ENCODE data around the gene DUSP16. TPM values are rescaled to one million over a fixed set of nuclear protein-coding genes. Genes with fewer than 3 reads are reported as not detected.
"Not testable (repeated sequence)": the region's sequence is repeated elsewhere in the genome, so short reads cannot be mapped to it uniquely, and the experiment has no call there.

The DUSP16 gene
- total RNA-seq, 2 experiments from 2014 or later, result 32.2 to 38.1 TPM

- no peaks in the 10 kb centered on the region for H3K9me3 Mint-ChIP-seq
- POLR2A ChIA-PET, result interaction anchor here (1.1 kb wide), 1 partner anchor 13 kb away, joined by 4 read pairs; no protein-coding TSS in a partner anchor
- H3K4me1 Mint-ChIP-seq, result peaks cover 18% of the 10 kb centered on the region
- no peak overlapping the region for H3K4me3 Mint-ChIP-seq
- no peak for ATAC-seq (ENCODE audit: low read depth)
- peaks cover 10% of the 10 kb centered on the region for H3K36me3 Mint-ChIP-seq
- DNase-seq, result no peak
- H3K27me3 Mint-ChIP-seq, result no peaks in the 10 kb centered on the region
- no peak overlapping the region for H3K27ac Mint-ChIP-seq
Observed at GRCh38 chr12:12503384-12504078, 59.1 kb downstream of the DUSP16 start.

- H3K27ac Mint-ChIP-seq, result peak overlapping the region; percentile 17
- peaks cover 18% of the 10 kb centered on the region for H3K4me1 Mint-ChIP-seq
- H3K4me3 Mint-ChIP-seq, result no peak overlapping the region
- ATAC-seq (ENCODE audit: low read depth) (no peak), DNase-seq (no peak)
- H3K9me3 Mint-ChIP-seq, result no peaks in the 10 kb centered on the region
- no peaks in the 10 kb centered on the region for H3K27me3 Mint-ChIP-seq
- H3K36me3 Mint-ChIP-seq, result peaks cover 6% of the 10 kb centered on the region
- POLR2A ChIA-PET, result interaction anchor here (0.6 kb wide), 1 partner anchor 169 kb away, joined by 3 read pairs; no protein-coding TSS in a partner anchor
Observed at GRCh38 chr12:12502815-12503151, 59.9 kb downstream of the DUSP16 start.

- H3K36me3 Mint-ChIP-seq; ATAC-seq (ENCODE audit: low read depth); H3K9me3 Mint-ChIP-seq; DNase-seq; H3K27ac Mint-ChIP-seq; H3K4me3 Mint-ChIP-seq; H3K27me3 Mint-ChIP-seq: not testable (repeated sequence)
- POLR2A ChIA-PET, result interaction anchor here (0.6 kb wide), 2 partner anchors 24 to 170 kb away, joined by 3 read pairs; no protein-coding TSS in a partner anchor
- H3K4me1 Mint-ChIP-seq, result peaks cover 18% of the 10 kb centered on the region
Observed at GRCh38 chr12:12502130-12502814, 60.4 kb downstream of the DUSP16 start.

- POLR2A ChIA-PET, result no interaction called here
- Mint-ChIP-seq H3K4me1 (peaks cover 16% of the 10 kb centered on the region), H3K9me3 (no peaks in the 10 kb centered on the region), H3K36me3 (peaks cover 6% of the 10 kb centered on the region), H3K27me3 (no peaks in the 10 kb centered on the region), H3K4me3 (no peak overlapping the region), H3K27ac (no peak overlapping the region)
- ATAC-seq (ENCODE audit: low read depth) (no peak), DNase-seq (no peak)
Observed at GRCh38 chr12:12501121-12501520, 61.5 kb downstream of the DUSP16 start.

- POLR2A ChIA-PET, result interaction anchor here (0.7 kb wide), 1 partner anchor 284 kb away, joined by 3 read pairs; no protein-coding TSS in a partner anchor
- Mint-ChIP-seq H3K27ac (peak overlapping the region; percentile 37), H3K36me3 (peaks cover 12% of the 10 kb centered on the region), H3K4me1 (peaks cover 8% of the 10 kb centered on the region), H3K4me3 (no peak overlapping the region), H3K9me3 (no peaks in the 10 kb centered on the region), H3K27me3 (no peaks in the 10 kb centered on the region)
- DNase-seq (no peak), ATAC-seq (ENCODE audit: low read depth) (no peak)
Observed at GRCh38 chr12:12499909-12500604, 62.6 kb downstream of the DUSP16 start.

- Mint-ChIP-seq H3K4me3 (no peak overlapping the region), H3K27ac (no peak overlapping the region), H3K27me3 (no peaks in the 10 kb centered on the region), H3K4me1 (peaks cover 4% of the 10 kb centered on the region), H3K36me3 (peaks cover 12% of the 10 kb centered on the region), H3K9me3 (no peaks in the 10 kb centered on the region)
- POLR2A ChIA-PET, result no interaction called here
- no peak for DNase-seq
- no peak for ATAC-seq (ENCODE audit: low read depth)
Observed at GRCh38 chr12:12498210-12498609, 64.5 kb downstream of the DUSP16 start.

GRCh38 chr12:12495536-12495935 lies 67.1 kb downstream of the DUSP16 start:
- Mint-ChIP-seq H3K4me1 (peaks cover 1% of the 10 kb centered on the region), H3K27me3 (no peaks in the 10 kb centered on the region), H3K4me3 (no peak overlapping the region), H3K9me3 (no peaks in the 10 kb centered on the region), H3K36me3 (peaks cover 9% of the 10 kb centered on the region), H3K27ac (no peak overlapping the region)
- ATAC-seq (ENCODE audit: low read depth) (no peak), DNase-seq (no peak)
- POLR2A ChIA-PET, result no interaction called here

- Mint-ChIP-seq H3K27ac (no peak overlapping the region), H3K4me1 (peaks cover 3% of the 10 kb centered on the region), H3K27me3 (no peaks in the 10 kb centered on the region), H3K4me3 (no peak overlapping the region), H3K36me3 (peaks cover 10% of the 10 kb centered on the region), H3K9me3 (no peaks in the 10 kb centered on the region)
- no peak for ATAC-seq (ENCODE audit: low read depth)
- DNase-seq, result no peak
- POLR2A ChIA-PET, result no interaction called here
Observed at GRCh38 chr12:12492547-12492946, 70.1 kb downstream of the DUSP16 start.

GRCh38 chr12:12491606-12492005 lies 71.1 kb downstream of the DUSP16 start:
- no peaks in the 10 kb centered on the region for H3K9me3 Mint-ChIP-seq
- POLR2A ChIA-PET, result no interaction called here
- DNase-seq, result no peak
- H3K36me3 Mint-ChIP-seq, result peaks cover 10% of the 10 kb centered on the region
- no peak overlapping the region for H3K4me3 Mint-ChIP-seq
- peaks cover 4% of the 10 kb centered on the region for H3K4me1 Mint-ChIP-seq
- H3K27me3 Mint-ChIP-seq, result no peaks in the 10 kb centered on the region
- no peak overlapping the region for H3K27ac Mint-ChIP-seq
- ATAC-seq (ENCODE audit: low read depth), result no peak

- POLR2A ChIA-PET, result no interaction called here
- Mint-ChIP-seq H3K36me3 (peaks cover 14% of the 10 kb centered on the region), H3K27ac (no peak overlapping the region), H3K27me3 (no peaks in the 10 kb centered on the region), H3K4me1 (peaks cover 7% of the 10 kb centered on the region), H3K4me3 (no peak overlapping the region), H3K9me3 (no peaks in the 10 kb centered on the region)
- DNase-seq (no peak), ATAC-seq (ENCODE audit: low read depth) (no peak)
Observed at GRCh38 chr12:12488823-12489550, 73.7 kb downstream of the DUSP16 start.

GRCh38 chr12:12488296-12488695 lies 74.4 kb downstream of the DUSP16 start:
- no peak for DNase-seq

GRCh38 chr12:12487490-12487889 lies 75.2 kb downstream of the DUSP16 start:
- no peak for ATAC-seq (ENCODE audit: low read depth)
- Mint-ChIP-seq H3K27me3 (no peaks in the 10 kb centered on the region), H3K9me3 (no peaks in the 10 kb centered on the region), H3K4me1 (peaks cover 17% of the 10 kb centered on the region), H3K27ac (no peak overlapping the region), H3K36me3 (peaks cover 17% of the 10 kb centered on the region), H3K4me3 (no peak overlapping the region)
- POLR2A ChIA-PET, result no interaction called here
- no peak for DNase-seq

More at GRCh38 chr12:12488296-12488695, 74.4 kb downstream of the DUSP16 start:
- Mint-ChIP-seq H3K9me3 (no peaks in the 10 kb centered on the region), H3K4me1 (peaks cover 12% of the 10 kb centered on the region), H3K36me3 (peaks cover 15% of the 10 kb centered on the region), H3K4me3 (no peak overlapping the region), H3K27me3 (no peaks in the 10 kb centered on the region), H3K27ac (no peak overlapping the region)
- POLR2A ChIA-PET, result no interaction called here
- ATAC-seq (ENCODE audit: low read depth), result no peak

GRCh38 chr12:12486661-12487240 lies 75.9 kb downstream of the DUSP16 start:
- no peak for ATAC-seq (ENCODE audit: low read depth)
- Mint-ChIP-seq H3K36me3 (peaks cover 20% of the 10 kb centered on the region), H3K4me3 (no peak overlapping the region), H3K9me3 (no peaks in the 10 kb centered on the region), H3K27me3 (no peaks in the 10 kb centered on the region), H3K4me1 (peaks cover 24% of the 10 kb centered on the region), H3K27ac (no peak overlapping the region)
- POLR2A ChIA-PET, result interaction anchor here (1.1 kb wide), 1 partner anchor 40 kb away, joined by 3 read pairs; no protein-coding TSS in a partner anchor
- no peak for DNase-seq

All from activated naive CD8-positive, alpha-beta T cell treated with anti-CD3 and anti-CD28 coated beads, Interleukin-2, amount 10 ng/mL, durations not matched to agents 7 days and 5 days (primary cell).